Astrocyte of the spinal cord (primary cell): Measurements from ENCODE around the gene TGM2.

ENCODE experiments used
- DNase-seq: peaks from one replicate; pipeline ENCODE4 v3.0.0; 2011; ENCODE audit warnings: low read depth, low spot score
- H3K4me3 ChIP-seq: 2 replicates; pipeline ENCODE4 v1.5.1; 2011; ENCODE audit warnings: low read depth, mild to moderate bottlenecking, low read length, moderate library complexity
- in situ Hi-C: cut with HindIII; loops from 2 replicates; pipeline ENCODE4 v1.10.0; 2017; ENCODE audit warnings: low sequenced_read_pairs
- TF ChIP-seq, protein P1 (sequence below): IDR thresholded peaks from 2 replicates; pipeline ENCODE4 v1.5.1; 2012; ENCODE audit warnings: low read depth, mild to moderate bottlenecking, low read length, inconsistent platforms

TGM2 gene

DNA sequence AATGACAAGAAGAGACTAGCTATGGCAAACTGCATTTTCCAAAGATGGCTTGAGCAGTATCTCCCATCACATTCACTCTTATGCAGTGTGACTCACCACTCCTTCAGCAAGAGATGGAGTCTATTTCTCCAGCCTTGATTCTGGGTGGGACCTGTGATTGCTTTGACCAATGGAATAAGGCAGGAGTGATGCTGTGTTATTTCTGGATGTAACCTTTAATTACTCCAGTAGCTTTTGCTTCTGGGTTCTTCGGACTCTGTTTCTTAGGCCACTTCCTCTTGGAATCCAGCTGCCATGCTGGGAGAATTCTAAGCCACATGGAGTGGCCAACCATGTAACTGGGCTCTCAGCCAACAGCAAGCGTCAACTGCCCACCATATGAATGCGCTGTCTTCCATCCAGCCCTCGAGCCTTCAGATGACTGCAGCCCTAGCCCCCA is 50.7 kb downstream of the TGM2 start:
- DNase-seq, result peak; percentile 67
- no peak overlapping the region for H3K4me3 ChIP-seq
- TF ChIP-seq, protein P1, sequence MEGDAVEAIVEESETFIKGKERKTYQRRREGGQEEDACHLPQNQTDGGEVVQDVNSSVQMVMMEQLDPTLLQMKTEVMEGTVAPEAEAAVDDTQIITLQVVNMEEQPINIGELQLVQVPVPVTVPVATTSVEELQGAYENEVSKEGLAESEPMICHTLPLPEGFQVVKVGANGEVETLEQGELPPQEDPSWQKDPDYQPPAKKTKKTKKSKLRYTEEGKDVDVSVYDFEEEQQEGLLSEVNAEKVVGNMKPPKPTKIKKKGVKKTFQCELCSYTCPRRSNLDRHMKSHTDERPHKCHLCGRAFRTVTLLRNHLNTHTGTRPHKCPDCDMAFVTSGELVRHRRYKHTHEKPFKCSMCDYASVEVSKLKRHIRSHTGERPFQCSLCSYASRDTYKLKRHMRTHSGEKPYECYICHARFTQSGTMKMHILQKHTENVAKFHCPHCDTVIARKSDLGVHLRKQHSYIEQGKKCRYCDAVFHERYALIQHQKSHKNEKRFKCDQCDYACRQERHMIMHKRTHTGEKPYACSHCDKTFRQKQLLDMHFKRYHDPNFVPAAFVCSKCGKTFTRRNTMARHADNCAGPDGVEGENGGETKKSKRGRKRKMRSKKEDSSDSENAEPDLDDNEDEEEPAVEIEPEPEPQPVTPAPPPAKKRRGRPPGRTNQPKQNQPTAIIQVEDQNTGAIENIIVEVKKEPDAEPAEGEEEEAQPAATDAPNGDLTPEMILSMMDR, result no peak
- in situ Hi-C loops, result no loop called here

DNA sequence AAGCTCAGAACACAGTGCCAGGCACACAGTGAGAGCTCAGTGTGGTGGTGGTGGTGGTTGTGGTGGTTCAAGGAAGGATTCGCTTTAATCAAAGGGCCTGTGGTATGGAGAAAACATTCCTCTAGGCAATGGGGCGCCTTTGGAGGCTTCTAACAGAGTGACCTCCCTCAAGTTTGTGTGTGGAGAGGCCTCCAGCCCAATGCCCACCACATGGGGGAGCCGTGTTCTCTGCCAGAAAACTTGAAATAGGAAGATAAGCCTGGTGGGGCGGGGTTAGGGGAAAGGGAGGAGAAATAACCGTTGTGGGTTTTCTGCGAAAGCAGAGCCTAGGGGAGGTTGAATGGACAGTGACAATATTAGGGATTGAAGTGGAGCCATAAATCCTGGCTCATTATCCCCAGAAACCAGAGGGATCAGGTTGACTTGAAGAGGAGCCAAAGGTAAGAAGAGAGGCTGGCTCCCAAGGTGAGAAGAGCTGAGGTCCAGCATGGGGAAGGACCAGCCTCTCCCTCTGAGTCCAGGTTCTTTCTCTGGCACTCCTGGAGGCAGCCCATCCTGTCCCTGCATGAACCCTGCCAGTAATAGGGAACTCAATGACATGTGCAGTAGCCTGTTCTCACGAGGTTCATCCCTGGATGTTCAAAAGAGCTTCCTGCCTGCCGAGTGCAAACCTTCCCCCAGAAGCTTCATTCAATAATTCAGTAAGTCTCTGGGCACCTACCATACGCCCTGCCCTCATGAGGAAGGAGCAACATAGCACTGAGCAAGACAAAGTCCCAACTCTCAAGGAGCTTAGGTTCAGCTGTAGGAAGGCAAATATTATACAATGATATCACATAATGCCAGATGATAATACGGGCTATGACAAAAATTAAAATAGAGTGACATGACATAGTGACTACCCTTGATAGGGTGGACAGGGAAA is 51.4 kb downstream of the TGM2 start:
- TF ChIP-seq, protein P1, result peak; percentile 22
- no peak for DNase-seq
- no peak overlapping the region for H3K4me3 ChIP-seq
- in situ Hi-C loops, result no loop called here

DNA sequence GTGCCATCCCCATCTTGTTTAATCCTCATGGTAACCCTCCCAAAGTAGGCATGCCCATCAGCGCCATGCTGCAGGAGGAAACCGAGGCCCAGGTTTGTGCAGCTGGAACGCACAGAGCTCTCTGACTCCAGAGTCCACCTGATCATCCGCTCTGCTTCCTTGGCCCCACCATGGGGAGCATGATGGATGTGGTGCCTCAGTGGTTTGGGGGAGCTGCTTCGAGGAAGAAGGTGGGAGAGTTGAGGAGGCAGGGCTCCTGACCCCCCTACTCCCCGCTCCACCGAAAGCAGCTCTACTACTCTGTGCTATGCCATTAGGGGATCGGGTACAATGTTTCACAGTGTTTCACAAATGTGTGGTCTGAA is 52.2 kb downstream of the TGM2 start:
- in situ Hi-C loops, result no loop called here
- TF ChIP-seq, protein P1, result no peak
- DNase-seq, result no peak
- H3K4me3 ChIP-seq, result no peak overlapping the region

DNA sequence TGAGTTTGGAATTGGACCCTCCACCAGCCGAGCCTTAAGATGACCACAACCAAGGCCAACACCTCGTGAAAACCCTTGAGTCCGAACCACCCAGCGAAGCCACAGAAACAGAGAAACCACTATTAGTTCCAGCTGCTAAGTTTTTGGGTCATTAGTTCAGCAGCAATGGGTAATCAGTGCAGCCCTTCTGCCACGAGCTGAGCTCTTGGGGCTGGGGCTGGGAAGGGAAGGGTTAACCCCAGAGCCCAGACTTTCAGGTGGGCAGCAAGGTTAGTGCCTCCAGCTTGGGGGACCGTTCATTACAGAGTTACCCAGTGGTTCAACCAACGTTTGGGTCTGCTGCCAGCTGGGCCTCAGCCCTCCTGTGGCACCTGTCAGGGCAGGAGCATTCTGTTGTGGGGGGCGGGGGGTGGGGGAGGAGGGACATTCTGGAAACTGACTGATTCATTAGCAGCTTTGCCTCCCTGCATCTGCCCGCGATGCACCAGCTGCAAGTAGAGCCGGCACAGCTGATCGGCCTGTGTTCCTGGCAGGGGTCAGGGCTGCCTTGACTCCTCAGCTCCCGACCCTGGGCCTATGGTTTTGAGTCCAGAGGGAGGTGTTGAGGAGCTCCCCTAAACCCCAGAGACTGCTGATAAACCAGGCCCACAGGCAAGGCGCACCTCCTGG is 52.7 kb downstream of the TGM2 start:
- in situ Hi-C loops, result no loop called here
- no peak overlapping the region for H3K4me3 ChIP-seq
- DNase-seq, result no peak
- TF ChIP-seq, protein P1, result no peak

DNA sequence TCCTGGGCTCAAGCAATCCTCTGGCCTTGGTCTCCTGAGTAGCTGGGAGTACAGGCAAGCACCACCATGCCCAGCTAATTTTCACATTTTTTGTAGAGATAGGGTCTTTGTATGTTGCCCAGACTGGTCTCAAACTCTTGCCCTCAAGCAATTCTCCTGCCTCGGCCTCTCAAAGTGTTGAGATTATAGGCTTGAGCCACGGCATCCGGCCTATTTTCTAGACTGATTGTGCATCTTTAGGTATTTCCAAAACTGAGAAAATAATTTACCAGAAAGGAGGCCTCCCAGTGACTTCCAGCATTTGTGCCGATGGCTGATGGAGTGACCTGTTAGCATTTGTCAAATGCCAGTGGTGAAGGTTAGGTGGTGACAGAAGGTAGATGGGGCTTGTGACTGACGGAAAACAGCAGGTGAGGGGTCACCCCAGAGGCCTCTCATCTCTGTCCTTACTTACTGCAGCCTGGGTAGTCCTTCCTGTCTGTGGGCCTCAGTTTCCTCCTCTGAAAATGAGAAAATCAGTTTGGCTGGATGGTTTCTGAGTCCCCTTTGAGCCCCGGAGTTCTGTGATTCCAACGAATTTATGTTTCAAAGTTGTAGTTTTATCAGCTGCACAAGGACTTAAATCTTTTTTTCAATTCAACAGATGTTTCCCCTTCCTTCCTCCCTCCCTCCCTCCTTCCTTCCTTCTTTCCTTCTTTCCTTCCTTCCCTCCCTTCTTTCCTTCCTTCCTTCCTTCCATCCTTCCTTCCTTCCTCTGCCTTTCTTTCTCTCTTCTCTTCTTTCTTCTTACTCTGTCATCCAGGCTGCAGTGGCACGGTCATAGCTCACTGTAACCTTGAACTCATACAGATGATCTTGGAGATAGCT is 53.5 kb downstream of the TGM2 start:
- in situ Hi-C loops, result no loop called here
- DNase-seq, result no peak
- H3K4me3 ChIP-seq, result no peak overlapping the region
- TF ChIP-seq, protein P1, result no peak

DNA sequence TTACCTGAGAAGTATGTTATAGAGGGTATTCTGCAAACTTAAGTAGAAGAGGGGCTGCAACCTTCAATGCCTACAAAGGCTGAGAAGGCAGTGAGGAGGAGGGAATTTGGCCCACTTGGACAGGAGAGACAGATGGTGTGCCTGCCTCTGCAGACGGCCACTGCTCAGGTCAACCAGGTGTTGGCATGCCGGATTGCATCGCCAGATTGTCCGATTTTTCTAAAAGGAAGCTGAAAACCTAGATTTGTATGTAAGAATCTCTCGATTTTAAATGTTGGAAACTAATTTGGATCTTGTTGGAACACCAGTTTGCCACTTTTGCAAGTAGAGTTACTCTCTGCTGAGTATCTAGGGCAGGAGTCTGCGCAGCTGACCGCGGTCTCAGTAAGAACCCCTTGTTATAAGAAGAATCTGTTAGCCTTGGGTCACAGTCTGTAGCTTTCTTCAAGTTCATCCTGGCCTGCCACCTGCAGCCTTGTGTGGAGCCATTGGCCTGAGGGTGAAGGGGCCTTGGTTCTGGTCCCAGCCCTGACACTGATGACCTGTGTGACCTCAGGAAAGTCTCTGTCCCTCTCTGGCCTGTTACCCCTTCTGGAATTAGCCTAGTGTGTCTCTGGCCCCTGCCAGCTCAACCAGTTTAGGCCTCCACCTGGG is 54.4 kb downstream of the TGM2 start:
- in situ Hi-C loops, result no loop called here
- DNase-seq, result no peak
- H3K4me3 ChIP-seq, result no peak overlapping the region
- TF ChIP-seq, protein P1, result no peak
